Neural crest cell (in vitro differentiated cells): ENCODE data around the gene C19orf67. TPM values are rescaled to one million over a fixed set of nuclear protein-coding genes. Genes with fewer than 3 reads are reported as not detected.
"Not testable (repeated sequence)": the region's sequence is repeated elsewhere in the genome, so short reads cannot be mapped to it uniquely, and the experiment has no call there.

Source experiments
- DNase-seq: peaks from one replicate; pipeline ENCODE4 v3.0.0; 2021; ENCODE audit warnings: low read depth, mixed read lengths, low spot score
- H3K27ac Mint-ChIP-seq: one replicate; pipeline ENCODE4 v1.8.0; 2021; ENCODE audit warnings: mild to moderate bottlenecking, mixed read lengths; ENCODE audit not compliant: unreplicated experiment
- H3K27me3 Mint-ChIP-seq: 2 replicates; pipeline ENCODE4 v1.8.0; 2021; ENCODE audit warnings: low read depth, mild to moderate bottlenecking, mixed read lengths
- H3K36me3 Mint-ChIP-seq: 2 replicates; pipeline ENCODE4 v1.8.0; 2021; ENCODE audit warnings: low read depth, mild to moderate bottlenecking, mixed read lengths
- H3K4me1 Mint-ChIP-seq: 2 replicates; pipeline ENCODE4 v1.8.0; 2021; ENCODE audit warnings: mixed read lengths
- H3K4me3 Mint-ChIP-seq: one replicate; pipeline ENCODE4 v1.8.0; 2021; ENCODE audit warnings: mild to moderate bottlenecking, mixed read lengths
- H3K9me3 Mint-ChIP-seq: 2 replicates; pipeline ENCODE4 v1.8.0; 2021; ENCODE audit warnings: mixed read lengths
- total RNA-seq: library from RNA; stranded (reverse); gene quantifications from 2 replicates; pipeline ENCODE4 v1.2.1, GENCODE V29; 2021
- TF ChIP-seq, protein P1 (sequence below): fragments of 200-600 bp; sonication (generic); conservative IDR thresholded peaks from 2 replicates; pipeline ENCODE4 v1.5.0; 2021; ENCODE audit warnings: antibody characterized with exemption, mild to moderate bottlenecking

The C19orf67 gene
- total RNA-seq, 1 donor from 2014 or later, result not detected

- Mint-ChIP-seq H3K9me3 (no peaks in the 10 kb centered on the region), H3K27me3 (peaks cover 25% of the 10 kb centered on the region), H3K4me1 (no peaks in the 10 kb centered on the region), H3K27ac (no peak overlapping the region), H3K36me3 (no peaks in the 10 kb centered on the region), H3K4me3 (no peak overlapping the region)
- TF ChIP-seq, protein P1, sequence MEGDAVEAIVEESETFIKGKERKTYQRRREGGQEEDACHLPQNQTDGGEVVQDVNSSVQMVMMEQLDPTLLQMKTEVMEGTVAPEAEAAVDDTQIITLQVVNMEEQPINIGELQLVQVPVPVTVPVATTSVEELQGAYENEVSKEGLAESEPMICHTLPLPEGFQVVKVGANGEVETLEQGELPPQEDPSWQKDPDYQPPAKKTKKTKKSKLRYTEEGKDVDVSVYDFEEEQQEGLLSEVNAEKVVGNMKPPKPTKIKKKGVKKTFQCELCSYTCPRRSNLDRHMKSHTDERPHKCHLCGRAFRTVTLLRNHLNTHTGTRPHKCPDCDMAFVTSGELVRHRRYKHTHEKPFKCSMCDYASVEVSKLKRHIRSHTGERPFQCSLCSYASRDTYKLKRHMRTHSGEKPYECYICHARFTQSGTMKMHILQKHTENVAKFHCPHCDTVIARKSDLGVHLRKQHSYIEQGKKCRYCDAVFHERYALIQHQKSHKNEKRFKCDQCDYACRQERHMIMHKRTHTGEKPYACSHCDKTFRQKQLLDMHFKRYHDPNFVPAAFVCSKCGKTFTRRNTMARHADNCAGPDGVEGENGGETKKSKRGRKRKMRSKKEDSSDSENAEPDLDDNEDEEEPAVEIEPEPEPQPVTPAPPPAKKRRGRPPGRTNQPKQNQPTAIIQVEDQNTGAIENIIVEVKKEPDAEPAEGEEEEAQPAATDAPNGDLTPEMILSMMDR, result no peak
- DNase-seq, result no peak
These were observed 31.5 kb downstream of the C19orf67 start for GRCh38 chr19:14054099-14054498.

- TF ChIP-seq, protein P1, result no peak
- DNase-seq, result no peak
- H3K9me3 Mint-ChIP-seq, result no peaks in the 10 kb centered on the region
- H3K4me3 Mint-ChIP-seq, result no peak overlapping the region
- peaks cover 19% of the 10 kb centered on the region for H3K27me3 Mint-ChIP-seq
- no peaks in the 10 kb centered on the region for H3K36me3 Mint-ChIP-seq
- no peak overlapping the region for H3K27ac Mint-ChIP-seq
- H3K4me1 Mint-ChIP-seq, result no peaks in the 10 kb centered on the region
These were observed 32.1 kb downstream of the C19orf67 start for GRCh38 chr19:14053500-14053899.

- Mint-ChIP-seq H3K4me3 (no peak overlapping the region), H3K27ac (no peak overlapping the region), H3K9me3 (no peaks in the 10 kb centered on the region), H3K27me3 (peaks cover 14% of the 10 kb centered on the region), H3K36me3 (no peaks in the 10 kb centered on the region), H3K4me1 (no peaks in the 10 kb centered on the region)
- no peak for DNase-seq
- TF ChIP-seq, protein P1, result no peak
These were observed 32.6 kb downstream of the C19orf67 start for GRCh38 chr19:14053032-14053431.

DNA sequence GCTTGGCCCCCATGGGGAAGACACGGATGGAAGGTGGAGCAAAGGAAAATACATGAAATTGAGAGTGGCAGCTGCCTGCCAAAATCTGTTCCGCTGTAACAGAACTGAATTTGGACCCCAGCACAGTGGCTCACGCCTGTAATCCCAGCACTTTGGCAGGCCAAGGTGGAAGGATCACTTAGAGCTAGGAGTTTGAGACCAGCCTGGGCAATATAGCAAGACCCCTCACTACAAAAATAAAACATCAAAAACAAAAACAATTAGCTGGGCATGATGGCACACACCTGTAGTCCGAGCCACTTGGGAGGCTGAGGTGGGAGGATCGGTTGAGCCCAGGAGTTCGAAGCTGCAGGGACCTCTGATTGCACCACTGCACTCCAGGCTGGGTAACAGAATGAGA, 33.1 kb downstream of the C19orf67 start:
- TF ChIP-seq, protein P1, result no peak
- Mint-ChIP-seq H3K9me3 (no peaks in the 10 kb centered on the region), H3K36me3 (no peaks in the 10 kb centered on the region), H3K27me3 (peaks cover 9% of the 10 kb centered on the region), H3K27ac (no peak overlapping the region), H3K4me3 (no peak overlapping the region), H3K4me1 (no peaks in the 10 kb centered on the region)
- no peak for DNase-seq

DNA sequence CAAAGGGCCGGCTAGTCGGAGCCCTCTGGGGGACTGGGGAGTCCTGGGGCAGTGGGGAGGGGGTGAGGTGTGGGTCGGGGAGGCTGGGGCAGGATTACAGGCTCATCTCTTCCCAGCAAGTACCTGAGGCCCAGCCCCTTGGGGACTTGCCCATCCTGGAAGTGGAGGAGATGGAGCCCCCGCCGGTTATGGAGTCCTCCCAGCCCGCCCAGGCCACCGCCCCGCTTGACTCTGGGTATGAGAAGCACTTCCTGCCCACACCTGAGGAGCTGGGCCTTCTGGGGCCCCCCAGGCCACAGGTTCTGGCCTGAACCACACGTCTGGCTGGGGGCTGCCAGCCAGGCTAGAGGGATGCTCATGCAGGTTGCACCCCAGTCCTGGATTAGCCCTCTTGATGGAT, 33.6 kb downstream of the C19orf67 start:
- no peak for DNase-seq
- TF ChIP-seq, protein P1, result no peak
- H3K9me3 Mint-ChIP-seq, result no peaks in the 10 kb centered on the region
- no peaks in the 10 kb centered on the region for H3K36me3 Mint-ChIP-seq
- H3K27ac Mint-ChIP-seq, result no peak overlapping the region
- H3K4me3 Mint-ChIP-seq, result no peak overlapping the region
- H3K27me3 Mint-ChIP-seq, result peaks cover 8% of the 10 kb centered on the region
- H3K4me1 Mint-ChIP-seq, result no peaks in the 10 kb centered on the region

DNA sequence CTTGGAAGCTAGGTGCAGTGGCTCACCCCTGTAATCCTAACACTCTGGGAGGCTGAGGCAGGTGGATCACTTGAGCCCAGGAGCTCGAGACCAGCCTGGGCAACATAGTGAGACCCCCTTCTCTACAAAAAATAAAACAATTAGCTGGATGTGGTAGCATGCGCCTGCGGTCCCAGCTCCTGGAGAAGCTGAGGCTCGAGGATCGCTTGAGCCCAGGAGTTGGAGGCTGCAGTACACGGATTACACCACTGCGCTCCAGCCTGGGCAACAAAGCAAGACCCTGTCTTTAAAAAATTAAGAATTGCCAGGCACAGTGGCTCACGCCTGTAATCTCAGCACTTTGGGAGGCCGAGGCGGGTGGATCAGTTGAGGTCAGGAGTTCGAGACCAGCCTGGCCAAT, 34.6 kb downstream of the C19orf67 start:
- TF ChIP-seq, protein P1, result peak; percentile 36
- not testable (repeated sequence) for H3K9me3 Mint-ChIP-seq

More for the DNA sequence above, 34.6 kb downstream of the C19orf67 start:
- H3K4me3 Mint-ChIP-seq, H3K36me3 Mint-ChIP-seq, H3K27me3 Mint-ChIP-seq, H3K4me1 Mint-ChIP-seq, DNase-seq, H3K27ac Mint-ChIP-seq: not testable (repeated sequence)
